Esophagus muscularis mucosa (tissue), 4 donors: ENCODE measurements around the gene KCNJ9. TPM values are rescaled to one million over a fixed set of nuclear protein-coding genes. Genes with fewer than 3 reads are reported as not detected.
"Not testable (repeated sequence)": the region's sequence is repeated elsewhere in the genome, so short reads cannot be mapped to it uniquely, and the experiment has no call there.

Experiments
- DNase-seq: peaks from one replicate; pipeline ENCODE4 v3.0.0-alpha.2; 2017; ENCODE audit errors: extremely low spot score
- H3K27ac ChIP-seq, 4 donors: fragments of 200-600 bp; sonication (generic); replicated peaks in 1 of 4; 1 replicate in 3 of 4; 2 replicates in 1 of 4; pipeline ENCODE4 v1.5.1; 2016 to 2019; ENCODE audit warnings: mild to moderate bottlenecking in 1 of 4
- H3K27me3 ChIP-seq, 4 donors: fragments of 200-600 bp; sonication (generic); one replicate each; pipeline versions ENCODE4 v1.5.1 to v1.6.0; 2016 to 2019
- H3K36me3 ChIP-seq, 4 donors: fragments of 200-600 bp; sonication (generic); one replicate each; pipeline ENCODE4 v1.5.1; 2016 to 2019
- H3K4me1 ChIP-seq, 4 donors: fragments of 200-600 bp; sonication (generic); one replicate each; pipeline ENCODE4 v1.5.1; 2016 to 2019
- H3K4me3 ChIP-seq, 4 donors: fragments of 200-600 bp; sonication (generic); 1 replicate in 2 of 4; 2 replicates in 2 of 4; pipeline ENCODE4 v1.5.1; 2016 to 2019; ENCODE audit warnings: mild to moderate bottlenecking in 4 of 4, moderate library complexity in 1 of 4
- H3K9me3 ChIP-seq, 4 donors: fragments of 200-600 bp; sonication (generic); 1 replicate in 3 of 4; 2 replicates in 1 of 4; pipeline ENCODE4 v1.5.1; 2016 to 2019
- CTCF ChIP-seq, 3 experiments: fragments of 200-600 bp in 2 of 3; fragments of 450-650 bp in 1 of 3; sonication (generic) in 2 of 3; IDR thresholded peaks; one replicate each; pipeline ENCODE4 v1.5.1; 2017 to 2019; ENCODE audit warnings: antibody characterized with exemption in 3 of 3, mild to moderate bottlenecking in 2 of 3, moderate library complexity in 1 of 3
- EP300 ChIP-seq: sonication (generic); formaldehyde crosslinking; IDR thresholded peaks from one replicate; pipeline ENCODE4 v1.6.1; 2017; ENCODE audit warnings: antibody characterized with exemption
- POLR2A ChIP-seq: fragments of 450-650 bp; IDR thresholded peaks from one replicate; pipeline ENCODE4 v1.6.1; 2017; ENCODE audit warnings: antibody characterized with exemption, moderate library complexity, mild to moderate bottlenecking, low read depth
- POLR2AphosphoS5 ChIP-seq, 2 donors: sonication (generic); formaldehyde crosslinking; IDR thresholded peaks; one replicate each; pipeline ENCODE4 v1.6.1; 2017; ENCODE audit warnings: antibody characterized with exemption in 2 of 2
- WGBS: methylation state at CpG from one replicate; pipeline ENCODE4 v1.1.5; 2018; 5-methylcytosine and 5-hydroxymethylcytosine counted together
- intact Hi-C: fragments of 100-400 bp; cut with DNase I; formaldehyde crosslinking; loops from one replicate; pipeline ENCODE4 v1.15.1; 2023
- total RNA-seq, 4 donors: library from RNA; depleted of rRNA; stranded (reverse); fragments of >200 nt; gene quantifications; one replicate each; pipeline versions ENCODE4 v1.1.0 to v1.2.1, GENCODE V29; 2016

The KCNJ9 gene
- total RNA-seq, 4 donors from 2014 or later = not detected

GRCh38 chr1:160046494-160047110 is 34.7 kb upstream of the KCNJ9 start:
- no peaks in the 10 kb centered on the region for H3K9me3 ChIP-seq
- H3K27ac ChIP-seq = no peak overlapping the region
- intact Hi-C loops = loop anchor here (2.0 kb wide), 1 partner anchor 36 kb away; no protein-coding TSS in a partner anchor
- H3K4me1 ChIP-seq = peaks cover 9 to 16% (median 14%) of the 10 kb centered on the region in 4 donors
- peak overlapping the region in 3 of 4 donors; percentile 6 to 26 (median 8) for H3K4me3 ChIP-seq
- DNase-seq = no peak
- H3K27me3 ChIP-seq = no peaks in the 10 kb centered on the region
- TF ChIP-seq POLR2A (no peak), EP300 (no peak), CTCF (IDR thresholded peaks at IDR 0.05) (peak; percentile 58 to 71 (median 60)), POLR2AphosphoS5 (IDR thresholded peaks at IDR 0.05) (peak in 1 of 2 donors; percentile 10)
- WGBS = 6% methylated on average over 9 of the region's 11 CpGs
- no peaks in the 10 kb centered on the region for H3K36me3 ChIP-seq

GRCh38 chr1:160047111-160047991 is 34.0 kb upstream of the KCNJ9 start:
- H3K36me3 ChIP-seq = no peaks in the 10 kb centered on the region
- peaks cover 9 to 16% (median 14%) of the 10 kb centered on the region in 4 donors for H3K4me1 ChIP-seq
- 74% methylated on average over 9 of the region's 9 CpGs for WGBS
- H3K27ac ChIP-seq = no peak overlapping the region
- peak overlapping the region in 2 of 4 donors; percentile 6 to 8 for H3K4me3 ChIP-seq
- TF ChIP-seq CTCF (IDR thresholded peaks at IDR 0.05) = no peak
- no peak for TF ChIP-seq POLR2AphosphoS5 (IDR thresholded peaks at IDR 0.05)
- TF ChIP-seq POLR2A = no peak
- TF ChIP-seq EP300 = no peak
- no peak for DNase-seq
- no peaks in the 10 kb centered on the region for H3K27me3 ChIP-seq
- intact Hi-C loops = loop anchor here (2.0 kb wide), 1 partner anchor 35 kb away; no protein-coding TSS in a partner anchor
- no peaks in the 10 kb centered on the region for H3K9me3 ChIP-seq

GRCh38 chr1:160048335-160048734 is 33.0 kb upstream of the KCNJ9 start:
- no peaks in the 10 kb centered on the region for H3K9me3 ChIP-seq
- intact Hi-C loops = no loop called here
- H3K27me3 ChIP-seq = peaks cover 0 to 6% (median 0%) of the 10 kb centered on the region in 4 donors
- TF ChIP-seq POLR2A (no peak), POLR2AphosphoS5 (IDR thresholded peaks at IDR 0.05) (no peak), CTCF (IDR thresholded peaks at IDR 0.05) (no peak), EP300 (no peak)
- no peaks in the 10 kb centered on the region for H3K36me3 ChIP-seq
- H3K4me1 ChIP-seq = peaks cover 9 to 16% (median 14%) of the 10 kb centered on the region in 4 donors
- H3K27ac ChIP-seq = no peak overlapping the region
- no peak overlapping the region for H3K4me3 ChIP-seq
- DNase-seq = no peak

GRCh38 chr1:160049101-160049500 is 32.2 kb upstream of the KCNJ9 start:
- intact Hi-C loops = no loop called here
- H3K27me3 ChIP-seq = peaks cover 0 to 11% (median 0%) of the 10 kb centered on the region in 4 donors
- peaks cover 9 to 16% (median 14%) of the 10 kb centered on the region in 4 donors for H3K4me1 ChIP-seq
- TF ChIP-seq CTCF (IDR thresholded peaks at IDR 0.05) (no peak), EP300 (no peak), POLR2AphosphoS5 (IDR thresholded peaks at IDR 0.05) (no peak), POLR2A (no peak)
- no peaks in the 10 kb centered on the region for H3K9me3 ChIP-seq
- WGBS = 82% methylated on average over 3 of the region's 3 CpGs
- H3K27ac ChIP-seq = no peak overlapping the region
- DNase-seq = no peak
- no peaks in the 10 kb centered on the region for H3K36me3 ChIP-seq
- no peak overlapping the region for H3K4me3 ChIP-seq

GRCh38 chr1:160050182-160050581 is 31.2 kb upstream of the KCNJ9 start:
- Histone ChIP-seq H3K4me1 (peaks cover 9 to 16% (median 14%) of the 10 kb centered on the region in 4 donors), H3K27me3 (peaks cover 0 to 22% (median 0%) of the 10 kb centered on the region in 4 donors)
- H3K36me3 ChIP-seq, DNase-seq, H3K9me3 ChIP-seq, intact Hi-C loops, H3K27ac ChIP-seq, H3K4me3 ChIP-seq: not testable (repeated sequence)
- WGBS = 67% methylated on average over 2 of the region's 2 CpGs
